Neural progenitor cell (in vitro differentiated cells): Measurements from ENCODE around the gene IKBKG. TPM values are rescaled to one million over a fixed set of nuclear protein-coding genes. Genes with fewer than 3 reads are reported as not detected.
"Not testable (repeated sequence)": the region's sequence is repeated elsewhere in the genome, so short reads cannot be mapped to it uniquely, and the experiment has no call there.

ENCODE experiments used
- DNase-seq: peaks from one replicate; pipeline ENCODE4 v3.0.0-alpha.2; 2016; ENCODE audit warnings: low spot score
- H2AFZ ChIP-seq: fragments of 200-600 bp; sonication (generic); replicated peaks from 2 replicates; pipeline ENCODE4 v1.6.1; 2016; ENCODE audit warnings: antibody characterized with exemption
- H3F3A ChIP-seq: fragments of 200-600 bp; sonication (generic); 2 replicates; pipeline ENCODE4 v1.6.1; 2016; ENCODE audit warnings: antibody characterized with exemption, low read depth
- H3K27ac ChIP-seq: fragments of 200-600 bp; sonication (generic); 2 replicates; pipeline ENCODE4 v1.5.1; 2016; ENCODE audit warnings: mild to moderate bottlenecking
- H3K27me3 ChIP-seq: fragments of 200-600 bp; sonication (generic); 2 replicates; pipeline ENCODE4 v1.6.1; 2016; ENCODE audit warnings: mild to moderate bottlenecking, moderate library complexity
- H3K36me3 ChIP-seq: fragments of 200-600 bp; sonication (generic); 2 replicates; pipeline ENCODE4 v1.5.1; 2016
- H3K4me1 ChIP-seq: fragments of 200-600 bp; sonication (generic); 2 replicates; pipeline ENCODE4 v1.6.1; 2016; ENCODE audit warnings: mixed run types
- H3K4me2 ChIP-seq: fragments of 200-600 bp; sonication (generic); 2 replicates; pipeline ENCODE4 v1.6.1; 2016
- H3K4me3 ChIP-seq: fragments of 200-600 bp; sonication (generic); 2 replicates; pipeline ENCODE4 v1.5.1; 2016
- H3K79me2 ChIP-seq: fragments of 200-600 bp; sonication (generic); 2 replicates; pipeline ENCODE4 v1.6.1; 2016; ENCODE audit warnings: low read depth
- H3K9ac ChIP-seq: fragments of 200-600 bp; sonication (generic); 2 replicates; pipeline ENCODE4 v1.6.1; 2016
- H3K9me3 ChIP-seq: fragments of 200-600 bp; sonication (generic); 2 replicates; pipeline ENCODE4 v1.5.1; 2016; ENCODE audit warnings: low read depth
- H4K20me1 ChIP-seq: fragments of 200-600 bp; sonication (generic); 2 replicates; pipeline ENCODE4 v1.6.1; 2016; ENCODE audit warnings: low read depth
- H3K27ac Mint-ChIP-seq: 3 replicates; pipeline ENCODE4 v1.8.0; 2021; ENCODE audit warnings: mixed read lengths
- H3K27me3 Mint-ChIP-seq: 2 replicates; pipeline ENCODE4 v1.8.0; 2022; ENCODE audit warnings: low read depth, mild to moderate bottlenecking, inconsistent platforms, moderate library complexity, mixed read lengths; ENCODE audit not compliant: insufficient read depth
- H3K36me3 Mint-ChIP-seq: 3 replicates; pipeline ENCODE4 v1.8.0; 2021; ENCODE audit warnings: mixed read lengths
- H3K4me1 Mint-ChIP-seq: 3 replicates; pipeline ENCODE4 v1.8.0; 2021; ENCODE audit warnings: mixed read lengths
- H3K4me3 Mint-ChIP-seq: 3 replicates; pipeline ENCODE4 v1.8.0; 2021; ENCODE audit warnings: mild to moderate bottlenecking, moderate library complexity, mixed read lengths
- H3K9me3 Mint-ChIP-seq: 3 replicates; pipeline ENCODE4 v1.8.0; 2020; ENCODE audit warnings: mixed read lengths
- EZH2 ChIP-seq: fragments of 200-600 bp; sonication (generic); IDR thresholded peaks from 2 replicates; pipeline ENCODE4 v1.6.1; 2017; ENCODE audit warnings: antibody characterized with exemption, mild to moderate bottlenecking, moderate library complexity
- EZH2phosphoT487 ChIP-seq: fragments of 200-600 bp; sonication (generic); IDR thresholded peaks from 2 replicates; pipeline ENCODE4 v1.6.1; 2017; ENCODE audit warnings: antibody characterized with exemption
- total RNA-seq: library from RNA; depleted of rRNA; stranded (reverse); fragments of >200 nt; gene quantifications from 2 replicates; pipeline ENCODE4 v1.2.3, GENCODE V29; 2015; ENCODE audit warnings: low replicate concordance
- TF ChIP-seq, protein P1 (sequence below): fragments of 200-600 bp; sonication (generic); IDR thresholded peaks from 2 replicates; pipeline ENCODE4 v1.5.1; 2017; ENCODE audit warnings: antibody characterized with exemption, mild to moderate bottlenecking

Gene IKBKG
- total RNA-seq, 1 donor from 2014 or later: 13.2 TPM

DNA sequence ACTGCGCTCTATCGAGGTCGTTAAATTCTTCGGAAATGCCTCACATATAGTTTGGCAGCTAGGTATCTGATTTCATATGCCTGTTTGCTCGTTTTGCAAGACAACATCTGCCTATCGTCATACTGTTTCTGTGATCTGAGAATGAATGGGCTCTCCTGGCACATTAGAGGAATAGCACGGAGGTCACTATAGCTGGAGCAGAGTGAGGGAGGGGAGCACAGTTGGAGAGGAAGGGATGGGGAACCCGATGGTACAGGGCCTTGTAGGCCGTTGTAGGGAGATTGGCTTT, 552 bp downstream of the IKBKG start:
- peak overlapping the region; percentile 90 for H3K27ac ChIP-seq
- TF ChIP-seq EZH2phosphoT487 (no peak), EZH2 (no peak)
- TF ChIP-seq, protein P1, sequence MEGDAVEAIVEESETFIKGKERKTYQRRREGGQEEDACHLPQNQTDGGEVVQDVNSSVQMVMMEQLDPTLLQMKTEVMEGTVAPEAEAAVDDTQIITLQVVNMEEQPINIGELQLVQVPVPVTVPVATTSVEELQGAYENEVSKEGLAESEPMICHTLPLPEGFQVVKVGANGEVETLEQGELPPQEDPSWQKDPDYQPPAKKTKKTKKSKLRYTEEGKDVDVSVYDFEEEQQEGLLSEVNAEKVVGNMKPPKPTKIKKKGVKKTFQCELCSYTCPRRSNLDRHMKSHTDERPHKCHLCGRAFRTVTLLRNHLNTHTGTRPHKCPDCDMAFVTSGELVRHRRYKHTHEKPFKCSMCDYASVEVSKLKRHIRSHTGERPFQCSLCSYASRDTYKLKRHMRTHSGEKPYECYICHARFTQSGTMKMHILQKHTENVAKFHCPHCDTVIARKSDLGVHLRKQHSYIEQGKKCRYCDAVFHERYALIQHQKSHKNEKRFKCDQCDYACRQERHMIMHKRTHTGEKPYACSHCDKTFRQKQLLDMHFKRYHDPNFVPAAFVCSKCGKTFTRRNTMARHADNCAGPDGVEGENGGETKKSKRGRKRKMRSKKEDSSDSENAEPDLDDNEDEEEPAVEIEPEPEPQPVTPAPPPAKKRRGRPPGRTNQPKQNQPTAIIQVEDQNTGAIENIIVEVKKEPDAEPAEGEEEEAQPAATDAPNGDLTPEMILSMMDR: no peak
- H4K20me1 ChIP-seq: no peaks in the 10 kb centered on the region
- H3K27me3 ChIP-seq: no peaks in the 10 kb centered on the region
- Mint-ChIP-seq H3K27ac (no peak overlapping the region), H3K4me1 (peaks cover 12% of the 10 kb centered on the region), H3K27me3 (peaks cover 7% of the 10 kb centered on the region), H3K9me3 (peaks cover 26% of the 10 kb centered on the region), H3K36me3 (peaks cover 3% of the 10 kb centered on the region), H3K4me3 (peak overlapping the region; percentile 91)
- no peak overlapping the region for H2AFZ ChIP-seq
- peak overlapping the region; percentile 68 for H3K4me3 ChIP-seq
- no peak for DNase-seq
- H3K9me3 ChIP-seq: no peaks in the 10 kb centered on the region
- no peaks in the 10 kb centered on the region for H3K36me3 ChIP-seq
- H3K9ac ChIP-seq: peak overlapping the region; percentile 66
- no peaks in the 10 kb centered on the region for H3F3A ChIP-seq
- H3K4me1 ChIP-seq: no peaks in the 10 kb centered on the region
- peak overlapping the region; percentile 77 for H3K4me2 ChIP-seq
- peaks cover 34% of the 10 kb centered on the region for H3K79me2 ChIP-seq

DNA sequence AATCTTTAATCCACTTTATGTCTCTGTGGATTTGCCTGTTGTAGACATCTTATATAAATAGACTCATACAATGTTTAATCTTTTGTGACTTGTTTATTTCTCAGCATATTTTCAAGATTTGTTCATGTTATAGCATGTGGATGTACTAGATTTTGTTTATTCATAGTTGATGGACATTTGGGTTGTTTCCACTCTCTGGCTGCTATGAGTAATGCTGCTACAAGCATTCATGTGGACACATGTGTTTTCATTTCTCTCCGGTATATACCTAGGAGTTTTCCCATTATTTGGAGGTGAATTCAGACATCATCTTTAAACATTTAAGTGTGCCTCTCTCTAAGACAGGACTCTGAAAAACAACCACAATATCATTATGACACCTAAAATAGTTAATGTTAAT, 2.3 kb downstream of the IKBKG start:
- H3K4me1 Mint-ChIP-seq: peaks cover 12% of the 10 kb centered on the region
- Histone ChIP-seq H3K79me2 (peaks cover 34% of the 10 kb centered on the region), H3K4me2 (no peak overlapping the region), H4K20me1 (no peaks in the 10 kb centered on the region), H3K27ac (no peak overlapping the region), H3K36me3 (no peaks in the 10 kb centered on the region), H3K9ac (no peak overlapping the region), H2AFZ (no peak overlapping the region), H3F3A (no peaks in the 10 kb centered on the region), H3K4me1 (no peaks in the 10 kb centered on the region), H3K4me3 (no peak overlapping the region), H3K27me3 (no peaks in the 10 kb centered on the region), H3K9me3 (no peaks in the 10 kb centered on the region)
- H3K9me3 Mint-ChIP-seq: peaks cover 28% of the 10 kb centered on the region
- peaks cover 8% of the 10 kb centered on the region for H3K27me3 Mint-ChIP-seq
- H3K27ac Mint-ChIP-seq: no peak overlapping the region
- H3K36me3 Mint-ChIP-seq: peaks cover 4% of the 10 kb centered on the region
- peak overlapping the region; percentile 7 for H3K4me3 Mint-ChIP-seq
- TF ChIP-seq, protein P1: no peak
- TF ChIP-seq EZH2: no peak
- no peak for TF ChIP-seq EZH2phosphoT487
- DNase-seq: no peak

DNA sequence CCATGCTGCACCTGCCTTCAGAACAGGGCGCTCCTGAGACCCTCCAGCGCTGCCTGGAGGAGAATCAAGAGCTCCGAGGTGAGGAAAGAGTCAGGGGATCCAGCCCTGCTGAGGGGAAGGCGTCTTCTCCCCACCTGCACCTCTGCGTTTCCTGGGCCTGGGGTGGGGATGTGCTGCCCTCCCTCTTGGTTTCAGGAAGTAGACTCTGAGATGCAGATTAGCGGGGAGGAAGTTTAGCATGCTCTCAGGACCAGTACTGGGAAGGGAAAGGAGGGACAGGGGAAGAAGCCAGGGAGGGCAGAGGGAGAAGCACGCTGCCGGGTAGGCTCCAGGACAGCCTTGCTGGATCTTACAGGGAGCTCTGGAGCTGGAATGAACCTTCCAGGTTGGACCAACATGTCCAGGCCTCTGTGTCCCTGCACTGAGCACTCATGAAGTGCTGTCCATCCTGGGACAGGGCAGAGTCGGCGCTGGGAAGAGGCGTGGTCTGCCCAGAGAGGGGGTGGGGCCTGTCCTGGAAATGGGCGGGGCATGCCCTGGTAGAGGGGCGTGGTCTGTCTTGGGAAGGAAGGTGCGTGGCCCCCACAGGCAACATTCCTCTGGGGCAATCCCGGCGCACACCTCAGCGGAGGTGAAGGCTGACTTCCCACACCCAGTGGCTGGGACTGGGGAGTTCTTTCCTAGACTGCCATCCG, 4.8 kb downstream of the IKBKG start:
- DNase-seq, H3K27ac Mint-ChIP-seq, H3K9ac ChIP-seq, H3K4me1 Mint-ChIP-seq, H2AFZ ChIP-seq, H3K4me2 ChIP-seq, H3K27me3 Mint-ChIP-seq, H3K36me3 Mint-ChIP-seq, H3K4me1 ChIP-seq, H3K36me3 ChIP-seq, H3K27ac ChIP-seq, H3K9me3 ChIP-seq, H3K27me3 ChIP-seq, H3F3A ChIP-seq, H3K4me3 Mint-ChIP-seq, H3K4me3 ChIP-seq, H4K20me1 ChIP-seq: not testable (repeated sequence)
- peaks cover 26% of the 10 kb centered on the region for H3K9me3 Mint-ChIP-seq
- peaks cover 26% of the 10 kb centered on the region for H3K79me2 ChIP-seq

DNA sequence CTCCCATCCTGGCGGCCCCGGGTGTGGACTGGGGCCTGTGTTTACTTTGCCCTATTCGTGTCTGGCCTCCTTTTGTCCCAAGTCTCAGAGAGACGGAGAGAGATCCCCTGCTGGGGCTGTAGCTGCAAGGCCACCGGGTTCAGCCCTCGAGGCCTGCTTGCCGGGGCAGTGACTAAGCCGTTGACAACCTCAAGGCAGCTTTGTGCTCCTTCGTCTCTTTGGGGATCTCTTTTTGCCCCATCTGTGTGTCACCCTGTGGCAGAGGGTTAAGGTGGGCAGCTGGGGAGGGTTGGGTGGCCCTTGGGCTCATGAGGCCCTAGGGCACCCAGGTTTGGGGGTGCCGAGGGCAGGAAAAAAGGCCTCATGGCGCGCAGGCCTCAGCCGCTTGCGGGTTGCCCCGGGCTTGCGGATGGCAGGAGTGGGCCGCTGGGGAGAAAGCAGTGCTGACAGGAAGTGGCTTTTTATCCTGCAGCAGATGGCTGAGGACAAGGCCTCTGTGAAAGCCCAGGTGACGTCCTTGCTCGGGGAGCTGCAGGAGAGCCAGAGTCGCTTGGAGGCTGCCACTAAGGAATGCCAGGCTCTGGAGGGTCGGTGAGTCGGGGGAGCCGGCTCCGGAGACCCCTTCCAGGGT, 10.8 kb downstream of the IKBKG start:
- not testable (repeated sequence) for H3K27me3 ChIP-seq, H3K36me3 Mint-ChIP-seq, H3K4me1 ChIP-seq, H3K9me3 ChIP-seq, H3K4me2 ChIP-seq, H2AFZ ChIP-seq, H4K20me1 ChIP-seq, H3K79me2 ChIP-seq, H3K4me3 ChIP-seq, H3K4me3 Mint-ChIP-seq, H3K4me1 Mint-ChIP-seq, H3K27ac ChIP-seq, H3K9me3 Mint-ChIP-seq, H3F3A ChIP-seq, H3K9ac ChIP-seq, H3K36me3 ChIP-seq, H3K27me3 Mint-ChIP-seq, DNase-seq, H3K27ac Mint-ChIP-seq

DNA sequence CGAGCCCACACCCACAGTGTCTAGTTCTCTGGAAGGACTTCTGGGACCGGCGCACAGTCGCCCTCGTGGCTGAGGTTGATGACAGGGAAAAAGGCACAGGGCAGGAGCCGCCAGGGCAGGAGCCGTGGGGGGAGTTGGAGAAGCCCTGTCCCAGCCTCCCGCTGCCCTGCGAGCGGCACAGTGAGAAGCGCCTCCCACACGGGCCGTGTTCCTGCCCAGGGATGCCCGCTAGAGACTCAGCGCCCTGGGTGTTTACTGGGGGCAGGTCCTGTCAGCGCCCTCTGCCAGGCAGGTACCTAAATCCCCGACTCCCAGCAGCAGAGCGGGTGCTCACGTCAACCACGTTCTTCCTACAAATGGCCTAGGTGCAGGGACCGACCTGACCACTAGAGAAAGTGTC, 11.5 kb downstream of the IKBKG start:
- not testable (repeated sequence) for H3K4me1 ChIP-seq, H3K4me1 Mint-ChIP-seq, DNase-seq, H3K9ac ChIP-seq, H3K79me2 ChIP-seq, H2AFZ ChIP-seq, H3K9me3 Mint-ChIP-seq, H3K36me3 Mint-ChIP-seq, H3K4me3 Mint-ChIP-seq, H3K4me3 ChIP-seq, H3F3A ChIP-seq, H3K9me3 ChIP-seq, H3K4me2 ChIP-seq, H3K27me3 Mint-ChIP-seq, H3K27ac ChIP-seq, H4K20me1 ChIP-seq, H3K27me3 ChIP-seq, H3K36me3 ChIP-seq, H3K27ac Mint-ChIP-seq

DNA sequence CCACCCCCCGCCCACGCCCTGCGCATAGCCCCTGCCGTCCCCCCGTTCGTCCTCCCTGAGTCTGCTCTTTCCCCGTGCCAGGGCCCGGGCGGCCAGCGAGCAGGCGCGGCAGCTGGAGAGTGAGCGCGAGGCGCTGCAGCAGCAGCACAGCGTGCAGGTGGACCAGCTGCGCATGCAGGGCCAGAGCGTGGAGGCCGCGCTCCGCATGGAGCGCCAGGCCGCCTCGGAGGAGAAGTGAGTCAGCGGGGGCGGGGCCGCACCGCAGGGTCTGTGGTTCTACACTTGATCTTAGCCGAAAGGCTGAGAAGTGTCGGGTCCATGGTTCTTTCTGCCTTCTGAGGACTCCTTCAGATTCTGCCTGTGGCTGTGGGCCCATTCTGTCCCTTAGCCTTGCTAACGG, 12.9 kb downstream of the IKBKG start:
- not testable (repeated sequence) for H3K27ac Mint-ChIP-seq, H3K36me3 ChIP-seq, H3K9me3 ChIP-seq, H3K4me3 Mint-ChIP-seq, H3K4me1 ChIP-seq, H3K9ac ChIP-seq, H3K4me3 ChIP-seq, H3F3A ChIP-seq, H2AFZ ChIP-seq, H3K36me3 Mint-ChIP-seq, DNase-seq, H3K4me2 ChIP-seq, H3K27ac ChIP-seq, H3K4me1 Mint-ChIP-seq, H3K27me3 Mint-ChIP-seq, H3K27me3 ChIP-seq, H3K9me3 Mint-ChIP-seq, H3K79me2 ChIP-seq, H4K20me1 ChIP-seq
